ENCODE measurements around the gene NPHP1.
"Not testable (repeated sequence)": the region's sequence is repeated elsewhere in the genome, so short reads cannot be mapped to it uniquely, and the experiment has no call there.

The NPHP1 gene

GRCh38 chr2:110104025-110104771 is 100.6 kb downstream of the NPHP1 start:
- no peak for TF ChIP-seq CTCF (conservative IDR thresholded peaks at IDR 0.05; ENCODE audit: low read depth, low read length)
- peak; percentile 65 for DNase-seq (ENCODE audit: low read depth)
- no peak overlapping the region for H3K4me3 ChIP-seq (ENCODE audit: low read length)

- TF ChIP-seq CTCF (conservative IDR thresholded peaks at IDR 0.05; ENCODE audit: low read depth, low read length), result no peak
- no peak for DNase-seq (ENCODE audit: low read depth)
- no peak overlapping the region for H3K4me3 ChIP-seq (ENCODE audit: low read length)
Measured at GRCh38 chr2:110103061-110103961, 101.5 kb downstream of the NPHP1 start.

GRCh38 chr2:110101901-110102803 is 102.7 kb downstream of the NPHP1 start:
- DNase-seq (ENCODE audit: low read depth), result no peak
- no peak overlapping the region for H3K4me3 ChIP-seq (ENCODE audit: low read length)
- TF ChIP-seq CTCF (conservative IDR thresholded peaks at IDR 0.05; ENCODE audit: low read depth, low read length), result no peak

GRCh38 chr2:110101280-110101844 is 103.5 kb downstream of the NPHP1 start:
- DNase-seq (ENCODE audit: low read depth), result peak; percentile 100
- no peak overlapping the region for H3K4me3 ChIP-seq (ENCODE audit: low read length)
- TF ChIP-seq CTCF (conservative IDR thresholded peaks at IDR 0.05; ENCODE audit: low read depth, low read length), result no peak

- DNase-seq (ENCODE audit: low read depth); H3K4me3 ChIP-seq (ENCODE audit: low read length): not testable (repeated sequence)
Measured at GRCh38 chr2:110100880-110101279, 103.9 kb downstream of the NPHP1 start.

- DNase-seq (ENCODE audit: low read depth), result no peak
- TF ChIP-seq CTCF (conservative IDR thresholded peaks at IDR 0.05; ENCODE audit: low read depth, low read length), result no peak
- no peak overlapping the region for H3K4me3 ChIP-seq (ENCODE audit: low read length)
Measured at GRCh38 chr2:110100480-110100879, 104.3 kb downstream of the NPHP1 start.

All from retinal pigment epithelial cell (primary cell).